Stimulated activated CD8-positive, alpha-beta memory T cell treated with anti-CD3 and anti-CD28 coated beads, Interleukin-15, amount 100 ng/mL, for 1 hour (primary cell): ENCODE results near the gene NFAM1.

ENCODE experiments used
- DNase-seq: peaks from one replicate; pipeline ENCODE4 v3.0.0-alpha.2; 2020; ENCODE audit warnings: low read depth

NFAM1 gene

DNA sequence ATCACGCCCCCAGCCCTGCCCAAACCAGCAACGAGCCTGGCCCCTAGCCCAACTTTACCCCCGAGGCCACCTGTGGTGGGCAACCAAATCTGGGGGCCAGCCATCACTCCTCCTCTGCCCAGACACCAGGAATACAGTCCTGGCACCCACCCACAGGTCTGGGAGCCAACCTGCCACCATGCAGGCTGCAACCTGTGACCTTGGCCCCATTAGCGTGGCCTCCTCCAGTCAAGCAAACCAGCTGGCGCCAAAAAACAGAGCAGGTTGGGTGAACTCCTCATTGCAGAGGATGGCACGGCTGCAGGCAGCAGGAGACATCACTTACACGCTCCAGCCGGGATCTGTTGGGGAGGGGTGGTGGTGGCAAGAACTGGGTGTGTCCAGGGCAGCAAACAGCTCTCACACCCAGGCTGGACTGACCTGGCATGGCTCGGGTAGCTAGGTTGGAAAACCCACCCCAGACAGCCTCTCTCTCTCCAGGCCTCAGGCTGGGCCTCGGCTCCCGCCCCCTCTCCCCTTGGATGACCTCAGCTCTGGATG is 96.3 kb downstream of the NFAM1 start:
- no peak for DNase-seq

DNA sequence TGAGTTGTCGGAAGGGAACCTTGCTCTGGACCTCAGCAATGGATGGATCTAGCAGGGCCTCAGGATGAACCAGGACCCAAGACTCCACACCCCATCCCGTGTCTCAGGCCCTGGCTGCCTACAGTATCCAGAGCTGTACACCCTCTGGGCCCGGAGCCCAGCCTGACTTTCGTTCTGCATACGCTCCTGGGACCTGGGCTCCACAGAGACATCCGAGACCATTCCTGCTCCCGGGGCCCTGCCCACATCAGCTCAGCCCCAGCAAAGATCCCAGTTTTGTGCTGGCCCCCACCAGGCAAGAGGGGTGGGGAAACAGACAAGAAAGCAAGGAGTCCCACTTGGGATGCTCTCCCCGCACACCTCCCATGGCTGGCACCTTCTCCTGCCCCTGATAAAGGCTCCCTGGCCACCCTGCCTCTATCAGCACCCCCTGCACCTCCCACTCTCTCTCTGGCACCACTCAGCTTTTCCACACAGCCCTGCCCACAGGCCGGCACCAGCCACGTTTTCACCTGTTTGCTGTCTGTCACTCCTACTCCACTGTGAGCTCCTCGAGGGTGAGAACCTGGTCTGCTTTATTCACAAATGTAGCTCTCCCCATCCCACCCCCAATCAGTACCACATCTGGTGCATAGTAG is 97.2 kb downstream of the NFAM1 start:
- DNase-seq = no peak

GRCh38 chr22:42333544-42333943 is 98.7 kb downstream of the NFAM1 start:
- DNase-seq = no peak

GRCh38 chr22:42332089-42332488 is 100.1 kb downstream of the NFAM1 start:
- no peak for DNase-seq

DNA sequence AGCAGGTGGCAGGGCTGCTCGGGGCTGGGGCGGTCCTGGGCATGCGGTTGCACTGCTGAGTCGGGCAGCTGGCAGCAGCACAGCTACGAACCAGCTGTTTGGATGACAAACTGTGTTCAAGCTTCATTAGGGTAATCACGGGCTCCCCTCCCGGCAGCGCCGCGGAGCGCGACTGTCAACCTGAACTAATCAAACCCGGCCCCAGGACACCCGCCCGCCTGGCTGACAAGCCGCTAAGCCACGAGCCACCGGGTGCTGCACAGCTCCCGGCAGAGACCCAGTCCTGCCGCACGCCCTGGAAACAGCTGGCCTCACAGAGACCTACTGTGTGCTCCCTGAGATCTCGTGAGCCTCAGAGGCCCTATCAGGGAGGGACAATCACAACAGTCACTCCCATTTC is 101.2 kb downstream of the NFAM1 start:
- no peak for DNase-seq
